ENCODE results near the gene RFX6.

RFX6 gene

GRCh38 chr6:116974526-116975316 lies 97.7 kb downstream of the RFX6 start:
- no peak for DNase-seq

DNA sequence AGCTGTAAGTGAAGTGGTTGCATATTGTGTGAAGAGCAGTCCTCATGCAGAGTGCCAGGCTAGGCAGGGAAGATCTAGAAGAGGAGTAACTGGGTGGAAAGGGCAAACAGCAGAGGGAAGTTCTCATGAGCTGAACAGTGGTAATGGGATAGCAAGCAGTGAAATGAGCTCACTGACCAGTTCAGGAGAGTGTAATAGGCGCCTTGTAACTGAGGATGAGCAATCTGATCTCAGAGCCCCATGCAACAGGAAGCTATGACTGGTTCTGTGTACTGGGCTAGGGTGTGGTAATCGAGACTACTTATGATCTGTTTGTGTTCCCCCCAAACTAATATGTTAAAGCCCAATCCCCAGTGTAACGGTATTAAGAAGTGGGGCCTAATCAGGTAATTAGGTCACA lies 98.6 kb downstream of the RFX6 start:
- no peak for DNase-seq

- DNase-seq, result no peak
These were observed 102.5 kb downstream of the RFX6 start for GRCh38 chr6:116979560-116979959.

Data from activated CD4-positive, CD25-positive, alpha-beta regulatory T cell treated with anti-CD3 and anti-CD28 coated beads, Interleukin-2, amount 50 U/mL, for 72 hours (primary cell).